ENCODE data around the gene MFN2. TPM values are rescaled to one million over a fixed set of nuclear protein-coding genes. Genes with fewer than 3 reads are reported as not detected.

MFN2 gene
- total RNA-seq, 1 experiment from 2014 or later, result 73.9 TPM

DNA sequence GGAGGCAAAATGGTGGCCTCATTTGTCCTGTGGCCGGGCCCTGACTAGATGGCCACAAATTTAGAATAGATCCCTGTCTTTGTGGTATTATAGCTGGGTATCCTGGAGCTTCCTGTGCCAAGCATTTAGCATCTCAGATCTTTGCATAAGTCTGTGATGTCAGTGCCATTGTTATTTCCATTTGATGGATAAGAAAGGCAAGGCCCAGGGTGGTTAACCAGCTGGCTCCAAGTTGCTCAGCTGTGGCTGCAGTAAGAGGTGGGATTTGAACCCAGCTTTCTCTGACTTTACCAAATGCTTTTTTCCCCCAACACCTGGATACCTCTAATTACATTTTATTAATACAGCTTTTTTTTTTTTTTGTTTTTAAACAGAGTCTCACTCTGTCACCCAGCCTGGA lies 71.1 kb downstream of the MFN2 start:
- H3K4me1 ChIP-seq, result peaks cover 7% of the 10 kb centered on the region
- no peaks in the 10 kb centered on the region for H3K9me3 Mint-ChIP-seq (ENCODE audit: unreplicated experiment)
- H3K27me3 ChIP-seq (replicated peaks; ENCODE audit: control insufficient read depth, insufficient read depth, low read length), result no peaks in the 10 kb centered on the region
- no peak overlapping the region for H3K27ac Mint-ChIP-seq (ENCODE audit: unreplicated experiment)
- DNase-seq, result no peak
- H3K4me3 ChIP-seq (ENCODE audit: low read depth, low read length), result no peak overlapping the region
- BruUV-seq (replicated peaks), result no TSS peak
- no peaks in the 10 kb centered on the region for H3K36me3 Mint-ChIP-seq (ENCODE audit: insufficient read depth, unreplicated experiment)
- H3K9me3 ChIP-seq, result no peaks in the 10 kb centered on the region
- TF ChIP-seq, protein P1, sequence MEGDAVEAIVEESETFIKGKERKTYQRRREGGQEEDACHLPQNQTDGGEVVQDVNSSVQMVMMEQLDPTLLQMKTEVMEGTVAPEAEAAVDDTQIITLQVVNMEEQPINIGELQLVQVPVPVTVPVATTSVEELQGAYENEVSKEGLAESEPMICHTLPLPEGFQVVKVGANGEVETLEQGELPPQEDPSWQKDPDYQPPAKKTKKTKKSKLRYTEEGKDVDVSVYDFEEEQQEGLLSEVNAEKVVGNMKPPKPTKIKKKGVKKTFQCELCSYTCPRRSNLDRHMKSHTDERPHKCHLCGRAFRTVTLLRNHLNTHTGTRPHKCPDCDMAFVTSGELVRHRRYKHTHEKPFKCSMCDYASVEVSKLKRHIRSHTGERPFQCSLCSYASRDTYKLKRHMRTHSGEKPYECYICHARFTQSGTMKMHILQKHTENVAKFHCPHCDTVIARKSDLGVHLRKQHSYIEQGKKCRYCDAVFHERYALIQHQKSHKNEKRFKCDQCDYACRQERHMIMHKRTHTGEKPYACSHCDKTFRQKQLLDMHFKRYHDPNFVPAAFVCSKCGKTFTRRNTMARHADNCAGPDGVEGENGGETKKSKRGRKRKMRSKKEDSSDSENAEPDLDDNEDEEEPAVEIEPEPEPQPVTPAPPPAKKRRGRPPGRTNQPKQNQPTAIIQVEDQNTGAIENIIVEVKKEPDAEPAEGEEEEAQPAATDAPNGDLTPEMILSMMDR (IDR thresholded peaks at IDR 0.05; ENCODE audit: insufficient read depth in 1 of 2, low read depth in 1 of 2, low read length in 1 of 2, severe bottlenecking in 1 of 2, unreplicated experiment in 1 of 2), result no peak
- no peaks in the 10 kb centered on the region for H3K36me3 ChIP-seq (ENCODE audit: control insufficient read depth, insufficient read depth, low read length)
- no peaks in the 10 kb centered on the region for H3K27me3 Mint-ChIP-seq (ENCODE audit: insufficient read depth, unreplicated experiment)
- H3K4me3 Mint-ChIP-seq (ENCODE audit: unreplicated experiment), result no peak overlapping the region
- intact Hi-C loops (cut with micrococcal nuclease; ENCODE audit: unreplicated experiment), result no loop called here
- H3K4me1 Mint-ChIP-seq (ENCODE audit: low read depth, unreplicated experiment), result peaks cover 11% of the 10 kb centered on the region
- CTCF ChIA-PET, result no interaction called here
- POLR2A ChIA-PET, result no interaction called here

DNA sequence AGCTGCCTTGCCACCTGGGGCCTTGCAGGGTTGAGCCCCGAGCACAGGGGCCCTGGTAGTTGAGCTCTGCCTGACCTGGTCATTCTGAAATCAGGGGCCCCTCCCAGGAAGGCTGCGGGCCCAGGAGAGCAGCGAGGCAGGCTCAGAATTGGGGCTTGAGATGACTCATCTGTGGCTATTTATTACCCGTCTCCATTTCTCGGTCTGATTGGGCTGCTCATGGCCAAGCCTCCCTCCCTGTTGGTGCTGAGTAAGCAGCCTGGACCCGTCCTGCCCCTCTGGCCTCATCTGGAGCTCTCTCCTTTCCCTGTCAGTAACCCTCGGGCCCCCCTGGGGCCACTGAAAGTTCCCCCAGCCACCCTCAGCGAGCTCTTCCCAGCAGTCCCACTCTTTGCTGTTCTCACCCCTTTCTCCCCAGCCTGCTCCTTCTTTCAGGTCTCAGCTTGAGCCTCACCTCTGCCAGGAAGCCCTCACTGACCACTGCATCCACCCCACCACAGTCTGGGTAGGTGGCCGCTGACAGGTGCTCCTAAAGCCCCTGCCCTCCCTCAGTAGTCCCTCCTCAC lies 71.8 kb downstream of the MFN2 start:
- H3K4me1 Mint-ChIP-seq (ENCODE audit: low read depth, unreplicated experiment), result peaks cover 11% of the 10 kb centered on the region
- intact Hi-C loops (cut with micrococcal nuclease; ENCODE audit: unreplicated experiment), result no loop called here
- H3K4me3 Mint-ChIP-seq (ENCODE audit: unreplicated experiment), result peak overlapping the region; percentile 37
- no peaks in the 10 kb centered on the region for H3K27me3 ChIP-seq (replicated peaks; ENCODE audit: control insufficient read depth, insufficient read depth, low read length)
- TF ChIP-seq, protein P1 (IDR thresholded peaks at IDR 0.05; ENCODE audit: insufficient read depth in 1 of 2, low read depth in 1 of 2, low read length in 1 of 2, severe bottlenecking in 1 of 2, unreplicated experiment in 1 of 2), result no peak
- peak; percentile 54 to 59 for DNase-seq
- no TSS peak for BruUV-seq (replicated peaks)
- H3K27me3 Mint-ChIP-seq (ENCODE audit: insufficient read depth, unreplicated experiment), result no peaks in the 10 kb centered on the region
- peaks cover 7% of the 10 kb centered on the region for H3K4me1 ChIP-seq
- H3K36me3 ChIP-seq (ENCODE audit: control insufficient read depth, insufficient read depth, low read length), result no peaks in the 10 kb centered on the region
- H3K9me3 ChIP-seq, result no peaks in the 10 kb centered on the region
- no peak overlapping the region for H3K4me3 ChIP-seq (ENCODE audit: low read depth, low read length)
- no peak overlapping the region for H3K27ac Mint-ChIP-seq (ENCODE audit: unreplicated experiment)
- CTCF ChIA-PET, result interaction anchor here (0.9 kb wide), 1 partner anchor 28 kb away, joined by 3 read pairs; no protein-coding TSS in a partner anchor
- no peaks in the 10 kb centered on the region for H3K36me3 Mint-ChIP-seq (ENCODE audit: insufficient read depth, unreplicated experiment)
- POLR2A ChIA-PET, result interaction anchor here (0.6 to 0.8 kb wide), 2 partner anchors 33 to 148 kb away, joined by 3 to 4 read pairs; partner anchors contain the start of gene MIIP
- H3K9me3 Mint-ChIP-seq (ENCODE audit: unreplicated experiment), result no peaks in the 10 kb centered on the region

DNA sequence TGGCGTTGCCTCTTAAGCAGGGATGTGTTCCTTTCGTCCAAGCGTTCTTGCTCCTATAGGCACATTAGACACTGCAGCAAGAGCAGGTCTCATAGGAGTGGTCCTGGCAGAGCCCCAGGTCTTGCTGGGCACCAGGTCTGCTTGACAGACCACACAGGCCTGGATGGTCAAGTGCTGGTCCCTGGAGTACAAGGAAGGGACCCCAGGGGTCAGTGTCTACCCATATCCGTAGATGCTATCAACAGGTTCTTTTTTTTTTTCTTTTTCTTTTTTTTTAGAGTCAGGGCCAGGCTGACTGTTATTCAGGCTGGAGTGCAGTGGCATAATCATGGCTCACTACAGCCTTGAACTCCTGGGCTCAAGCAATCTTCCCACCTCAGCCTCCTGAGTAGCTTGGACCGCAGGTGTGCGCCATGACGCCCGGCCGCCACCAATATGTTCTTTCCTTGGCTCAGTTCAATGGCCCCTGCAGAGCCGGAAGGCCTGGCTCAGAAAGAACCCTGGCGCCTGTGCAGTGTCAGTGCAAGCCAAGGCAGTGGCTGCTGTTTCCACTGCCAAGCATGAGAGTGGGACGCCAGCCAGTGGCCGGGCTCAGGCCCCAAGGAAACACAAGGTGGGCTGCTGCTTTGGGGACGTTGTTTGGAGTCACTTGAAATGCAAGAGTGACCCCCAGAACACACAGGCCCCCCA lies 72.9 kb downstream of the MFN2 start:
- Mint-ChIP-seq H3K36me3 (ENCODE audit: insufficient read depth, unreplicated experiment) (no peaks in the 10 kb centered on the region), H3K9me3 (ENCODE audit: unreplicated experiment) (no peaks in the 10 kb centered on the region), H3K4me1 (ENCODE audit: low read depth, unreplicated experiment) (peaks cover 11% of the 10 kb centered on the region), H3K4me3 (ENCODE audit: unreplicated experiment) (no peak overlapping the region), H3K27me3 (ENCODE audit: insufficient read depth, unreplicated experiment) (no peaks in the 10 kb centered on the region), H3K27ac (ENCODE audit: unreplicated experiment) (no peak overlapping the region)
- TF ChIP-seq, protein P1 (IDR thresholded peaks at IDR 0.05; ENCODE audit: insufficient read depth in 1 of 2, low read depth in 1 of 2, low read length in 1 of 2, severe bottlenecking in 1 of 2, unreplicated experiment in 1 of 2), result no peak
- H3K9me3 ChIP-seq, result no peaks in the 10 kb centered on the region
- H3K36me3 ChIP-seq (ENCODE audit: control insufficient read depth, insufficient read depth, low read length), result no peaks in the 10 kb centered on the region
- no peak for DNase-seq
- no peak overlapping the region for H3K4me3 ChIP-seq (ENCODE audit: low read depth, low read length)
- BruUV-seq (replicated peaks), result no TSS peak
- ChIA-PET POLR2A (no interaction called here), CTCF (no interaction called here)
- no peaks in the 10 kb centered on the region for H3K27me3 ChIP-seq (replicated peaks; ENCODE audit: control insufficient read depth, insufficient read depth, low read length)
- intact Hi-C loops (cut with micrococcal nuclease; ENCODE audit: unreplicated experiment), result no loop called here
- peaks cover 7% of the 10 kb centered on the region for H3K4me1 ChIP-seq

Data from Caco-2 (cell line).